Astrocyte (in vitro differentiated cells and primary cell): Measurements from ENCODE around the gene CIBAR2.

ENCODE experiments used
- CTCF ChIP-seq: IDR thresholded peaks from 2 replicates; pipeline ENCODE4 v1.5.1; 2011; ENCODE audit warnings: low read depth, mild to moderate bottlenecking, inconsistent platforms, low read length, moderate library complexity; ENCODE audit not compliant: insufficient read depth
- EZH2 ChIP-seq: IDR thresholded peaks from 2 replicates; pipeline ENCODE4 v1.6.1; 2012; ENCODE audit warnings: mild to moderate bottlenecking, low read length, inconsistent platforms; ENCODE audit not compliant: insufficient read depth

DNA sequence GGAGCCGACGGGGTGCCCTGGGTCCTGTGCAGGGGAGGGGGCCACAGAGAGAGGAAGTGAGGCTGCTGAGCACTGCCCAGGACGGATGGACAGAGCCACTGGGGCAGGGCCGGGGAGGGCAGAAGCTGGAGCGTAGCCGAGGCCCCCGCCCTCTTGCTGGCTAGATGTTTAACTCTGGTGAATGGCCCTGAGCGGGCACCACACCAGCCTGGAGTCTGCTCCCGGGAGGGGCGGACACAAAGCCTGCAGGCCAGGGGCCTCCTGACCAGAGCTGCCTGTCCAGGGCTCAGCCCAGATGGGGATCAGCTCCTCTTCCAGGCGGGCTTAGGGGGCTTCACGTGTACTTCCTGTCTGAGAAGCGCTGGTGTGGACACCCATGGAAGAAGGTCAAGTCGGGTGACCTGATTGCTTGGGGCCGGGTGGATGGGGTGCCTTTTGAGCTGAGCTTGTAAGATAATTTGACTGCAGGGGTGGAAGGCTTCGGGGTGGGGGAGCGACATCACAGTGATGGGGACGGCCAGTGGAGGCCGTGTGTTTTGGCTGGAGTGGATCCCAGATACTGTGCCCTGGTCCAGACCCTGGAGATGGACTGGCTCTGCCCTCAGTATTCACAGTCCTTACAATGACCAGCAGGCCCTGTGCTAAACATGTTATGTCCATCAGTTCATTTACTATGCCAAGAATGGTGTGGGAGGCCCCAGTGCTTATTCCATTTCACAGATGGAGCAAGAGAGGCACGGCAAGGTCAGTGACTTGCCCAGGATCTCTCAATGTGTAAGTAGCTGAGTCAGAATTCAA is 33.7 kb upstream of the CIBAR2 start:
- TF ChIP-seq EZH2 (no peak), CTCF (no peak)
